Skin epidermis (tissue), 12 donors: Measurements from ENCODE around the gene SLC38A11.
"Not testable (repeated sequence)": the region's sequence is repeated elsewhere in the genome, so short reads cannot be mapped to it uniquely, and the experiment has no call there.

Experiments used
- H3K27ac ChIP-seq, 21 experiments: fragments of 200-600 bp; sonication (generic) in 11 of 21; one replicate each; pipeline ENCODE4 v1.5.0; 2020; ENCODE audit warnings: mild to moderate bottlenecking in 3 of 21, inconsistent platforms in 2 of 21, moderate library complexity in 2 of 21
- H3K4me3 ChIP-seq, 7 experiments: fragments of 200-600 bp; sonication (generic) in 2 of 7; one replicate each; pipeline ENCODE4 v1.5.0; 2020; ENCODE audit warnings: inconsistent platforms in 2 of 7, mild to moderate bottlenecking in 2 of 7, moderate library complexity in 1 of 7

The SLC38A11 gene

GRCh38 chr2:164888592-164888991, 66.7 kb downstream of the SLC38A11 start:
- no peak overlapping the region for H3K27ac ChIP-seq

GRCh38 chr2:164887434-164888144, 67.7 kb downstream of the SLC38A11 start:
- Histone ChIP-seq H3K27ac (no peak overlapping the region), H3K4me3 (no peak overlapping the region)

More at GRCh38 chr2:164888592-164888991, 66.7 kb downstream of the SLC38A11 start:
- no peak overlapping the region for H3K4me3 ChIP-seq

- Histone ChIP-seq H3K27ac (no peak overlapping the region), H3K4me3 (no peak overlapping the region)
These were observed 73.0 kb downstream of the SLC38A11 start for GRCh38 chr2:164882276-164882675.

- Histone ChIP-seq H3K27ac (no peak overlapping the region), H3K4me3 (no peak overlapping the region)
These were observed 73.8 kb downstream of the SLC38A11 start for GRCh38 chr2:164881524-164881923.

GRCh38 chr2:164879901-164880535, 75.3 kb downstream of the SLC38A11 start:
- no peak overlapping the region for H3K27ac ChIP-seq
- no peak overlapping the region for H3K4me3 ChIP-seq

GRCh38 chr2:164877927-164878326, 77.4 kb downstream of the SLC38A11 start:
- Histone ChIP-seq H3K4me3 (no peak overlapping the region), H3K27ac (no peak overlapping the region)

GRCh38 chr2:164877169-164877568, 78.2 kb downstream of the SLC38A11 start:
- H3K4me3 ChIP-seq = no peak overlapping the region
- no peak overlapping the region for H3K27ac ChIP-seq

GRCh38 chr2:164875334-164876205, 79.8 kb downstream of the SLC38A11 start:
- H3K27ac ChIP-seq = no peak overlapping the region
- H3K4me3 ChIP-seq = no peak overlapping the region

- Histone ChIP-seq H3K4me3 (no peak overlapping the region), H3K27ac (no peak overlapping the region)
These were observed 82.0 kb downstream of the SLC38A11 start for GRCh38 chr2:164873210-164873908.

- Histone ChIP-seq H3K27ac (no peak overlapping the region), H3K4me3 (no peak overlapping the region)
These were observed 83.9 kb downstream of the SLC38A11 start for GRCh38 chr2:164871404-164871803.

GRCh38 chr2:164869420-164869772, 85.9 kb downstream of the SLC38A11 start:
- H3K27ac ChIP-seq = no peak overlapping the region
- no peak overlapping the region for H3K4me3 ChIP-seq

- Histone ChIP-seq H3K27ac (peak overlapping the region in 2 of 21 experiments; percentile 21 to 24), H3K4me3 (no peak overlapping the region)
These were observed 86.5 kb downstream of the SLC38A11 start for GRCh38 chr2:164868563-164869419.

GRCh38 chr2:164867779-164868397, 87.4 kb downstream of the SLC38A11 start:
- no peak overlapping the region for H3K27ac ChIP-seq
- H3K4me3 ChIP-seq = no peak overlapping the region

- not testable (repeated sequence) for H3K4me3 ChIP-seq, H3K27ac ChIP-seq
These were observed 88.9 kb downstream of the SLC38A11 start for GRCh38 chr2:164866381-164866780.

- no peak overlapping the region for H3K4me3 ChIP-seq
- H3K27ac ChIP-seq = no peak overlapping the region
These were observed 94.7 kb downstream of the SLC38A11 start for GRCh38 chr2:164860694-164861042.

GRCh38 chr2:164859906-164860693, 95.2 kb downstream of the SLC38A11 start:
- H3K27ac ChIP-seq, H3K4me3 ChIP-seq: not testable (repeated sequence)

GRCh38 chr2:164859251-164859818, 96.0 kb downstream of the SLC38A11 start:
- no peak overlapping the region for H3K4me3 ChIP-seq
- peak overlapping the region in 2 of 21 experiments; percentile 40 to 42 for H3K27ac ChIP-seq

- H3K4me3 ChIP-seq = no peak overlapping the region
These were observed 103.2 kb downstream of the SLC38A11 start for GRCh38 chr2:164852086-164852485.

More at GRCh38 chr2:164852086-164852485, 103.2 kb downstream of the SLC38A11 start:
- H3K27ac ChIP-seq = no peak overlapping the region
